ENCODE measurements around the gene PRKCE.

Gene PRKCE

DNA sequence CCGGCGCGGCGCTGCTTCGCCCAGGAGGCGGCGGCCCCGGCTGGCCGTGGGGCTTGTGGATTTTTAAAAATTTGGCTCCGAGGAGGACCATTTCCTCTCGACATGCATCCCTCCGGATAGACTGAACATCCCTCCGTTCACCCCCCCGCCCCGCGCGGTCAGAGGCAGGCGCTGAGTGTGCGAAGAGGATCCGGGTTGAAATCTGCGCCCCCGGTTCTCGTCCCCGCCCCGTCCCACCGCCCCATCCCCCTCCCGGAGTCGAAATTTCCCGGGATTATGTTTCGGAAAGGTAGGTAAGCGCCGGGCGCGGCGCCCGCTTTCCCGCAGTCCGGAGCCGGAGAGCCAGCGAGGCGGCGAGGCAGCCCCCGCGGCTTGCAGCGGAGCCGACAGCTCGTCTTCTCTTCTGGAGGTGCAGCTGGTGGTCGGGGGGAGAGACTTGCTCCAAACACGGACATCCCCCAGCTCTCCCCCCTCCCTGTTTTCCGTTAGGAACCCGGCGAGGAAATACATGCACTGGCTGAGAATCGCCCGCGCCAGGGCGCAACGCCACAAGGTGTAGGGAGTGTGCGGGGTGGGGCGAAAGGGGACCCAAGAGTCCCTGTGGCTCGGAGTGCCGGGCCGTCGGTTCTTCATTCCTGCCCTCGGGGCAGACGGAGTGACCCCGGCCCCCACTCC lies at the start of gene PRKCE:
Gene PRKCE (plus strand): TSS at position 261 of the 675 bp plus-strand sequence.
- DNase-seq (ENCODE audit: low read depth): peak; percentile 29
- H3K4me3 ChIP-seq (ENCODE audit: low read length): peak within 1 kb of the TSS; percentile 80
- TF ChIP-seq, protein P1, sequence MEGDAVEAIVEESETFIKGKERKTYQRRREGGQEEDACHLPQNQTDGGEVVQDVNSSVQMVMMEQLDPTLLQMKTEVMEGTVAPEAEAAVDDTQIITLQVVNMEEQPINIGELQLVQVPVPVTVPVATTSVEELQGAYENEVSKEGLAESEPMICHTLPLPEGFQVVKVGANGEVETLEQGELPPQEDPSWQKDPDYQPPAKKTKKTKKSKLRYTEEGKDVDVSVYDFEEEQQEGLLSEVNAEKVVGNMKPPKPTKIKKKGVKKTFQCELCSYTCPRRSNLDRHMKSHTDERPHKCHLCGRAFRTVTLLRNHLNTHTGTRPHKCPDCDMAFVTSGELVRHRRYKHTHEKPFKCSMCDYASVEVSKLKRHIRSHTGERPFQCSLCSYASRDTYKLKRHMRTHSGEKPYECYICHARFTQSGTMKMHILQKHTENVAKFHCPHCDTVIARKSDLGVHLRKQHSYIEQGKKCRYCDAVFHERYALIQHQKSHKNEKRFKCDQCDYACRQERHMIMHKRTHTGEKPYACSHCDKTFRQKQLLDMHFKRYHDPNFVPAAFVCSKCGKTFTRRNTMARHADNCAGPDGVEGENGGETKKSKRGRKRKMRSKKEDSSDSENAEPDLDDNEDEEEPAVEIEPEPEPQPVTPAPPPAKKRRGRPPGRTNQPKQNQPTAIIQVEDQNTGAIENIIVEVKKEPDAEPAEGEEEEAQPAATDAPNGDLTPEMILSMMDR (IDR thresholded peaks at IDR 0.05; ENCODE audit: insufficient read depth, low read depth, low read length, missing control alignments): no peak

DNA sequence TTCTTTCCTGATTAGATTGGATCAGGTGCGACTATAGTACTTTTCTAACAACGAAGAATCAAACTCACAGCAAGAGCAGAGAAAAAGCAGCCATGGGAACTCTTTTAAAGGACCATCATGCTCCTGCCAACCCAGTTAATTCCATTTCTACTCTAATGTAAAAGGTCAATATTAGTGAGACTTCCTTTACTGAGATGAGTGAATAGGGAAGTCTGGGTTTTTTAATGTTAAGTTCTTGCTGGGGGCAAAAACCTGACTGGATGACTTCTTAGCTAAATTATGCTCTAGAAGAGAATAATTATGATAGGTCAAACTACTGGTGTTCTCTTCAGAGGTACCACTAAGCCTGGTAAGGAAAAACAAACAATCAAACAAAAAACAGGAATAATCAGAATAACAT lies 48.9 kb upstream of the PRKCE start:
- no peak for DNase-seq (ENCODE audit: low read depth)
- TF ChIP-seq, protein P1 (IDR thresholded peaks at IDR 0.05; ENCODE audit: insufficient read depth, low read depth, low read length, missing control alignments): no peak
- no peak overlapping the region for H3K4me3 ChIP-seq (ENCODE audit: low read length)

DNA sequence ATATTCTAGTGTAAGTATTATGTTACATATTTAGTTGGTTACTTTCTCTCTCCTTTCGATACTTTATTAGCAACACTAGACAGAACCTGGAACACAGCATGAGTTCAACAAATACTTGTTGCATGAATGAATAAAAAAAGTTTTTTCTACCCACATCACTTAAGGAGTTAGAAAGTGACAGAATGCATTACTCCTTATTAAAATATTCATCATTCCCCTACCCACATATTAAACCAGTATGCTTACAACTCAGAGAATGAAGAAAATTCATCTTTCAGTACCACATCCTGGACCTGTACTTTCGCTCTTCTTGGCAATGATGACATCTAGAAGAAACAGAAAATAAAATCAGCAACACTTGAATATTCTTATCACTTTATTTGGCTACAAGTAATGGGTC lies 46.4 kb upstream of the PRKCE start:
- DNase-seq (ENCODE audit: low read depth): no peak
- no peak overlapping the region for H3K4me3 ChIP-seq (ENCODE audit: low read length)
- TF ChIP-seq, protein P1 (IDR thresholded peaks at IDR 0.05; ENCODE audit: insufficient read depth, low read depth, low read length, missing control alignments): no peak

DNA sequence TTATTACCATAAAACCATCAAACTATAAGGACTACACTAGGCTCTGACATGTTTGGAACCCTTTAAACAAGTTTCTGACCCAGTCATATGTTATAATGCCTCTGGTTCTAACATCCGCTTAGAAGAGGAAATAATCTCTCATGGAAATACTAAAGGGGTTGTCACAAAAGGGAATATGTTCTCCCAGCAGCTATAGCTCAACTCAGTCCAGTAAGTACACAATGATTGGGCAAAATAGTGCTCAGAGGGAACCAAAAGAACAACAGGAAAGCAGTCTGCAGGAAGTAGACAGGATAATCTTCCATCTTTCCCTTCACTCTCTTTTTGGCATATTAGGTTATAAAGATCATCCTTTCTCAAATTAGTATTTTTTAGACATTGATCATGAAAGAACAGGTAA lies 44.7 kb upstream of the PRKCE start:
- no peak overlapping the region for H3K4me3 ChIP-seq (ENCODE audit: low read length)
- TF ChIP-seq, protein P1 (IDR thresholded peaks at IDR 0.05; ENCODE audit: insufficient read depth, low read depth, low read length, missing control alignments): no peak
- no peak for DNase-seq (ENCODE audit: low read depth)

DNA sequence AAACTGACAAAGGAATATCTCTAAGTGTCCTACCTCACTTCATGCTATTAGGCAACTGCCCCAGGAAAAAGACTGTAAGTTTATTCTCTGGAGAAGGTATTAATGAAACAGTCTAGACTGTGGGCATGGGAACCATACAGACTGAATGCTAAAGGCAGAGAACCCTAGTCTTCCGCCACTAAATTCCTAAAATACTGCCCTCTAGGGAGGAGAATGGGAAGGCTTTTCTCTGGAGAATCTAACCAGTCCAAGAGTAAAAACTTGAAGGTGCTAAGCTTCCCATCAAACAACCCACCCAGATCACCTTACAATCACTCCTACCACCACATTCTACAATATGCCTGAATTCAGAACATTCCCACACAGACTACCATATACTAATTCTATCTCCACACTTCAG lies 43.8 kb upstream of the PRKCE start:
- peak; percentile 43 for DNase-seq (ENCODE audit: low read depth)
- H3K4me3 ChIP-seq (ENCODE audit: low read length): no peak overlapping the region
- TF ChIP-seq, protein P1 (IDR thresholded peaks at IDR 0.05; ENCODE audit: insufficient read depth, low read depth, low read length, missing control alignments): peak; percentile 68

DNA sequence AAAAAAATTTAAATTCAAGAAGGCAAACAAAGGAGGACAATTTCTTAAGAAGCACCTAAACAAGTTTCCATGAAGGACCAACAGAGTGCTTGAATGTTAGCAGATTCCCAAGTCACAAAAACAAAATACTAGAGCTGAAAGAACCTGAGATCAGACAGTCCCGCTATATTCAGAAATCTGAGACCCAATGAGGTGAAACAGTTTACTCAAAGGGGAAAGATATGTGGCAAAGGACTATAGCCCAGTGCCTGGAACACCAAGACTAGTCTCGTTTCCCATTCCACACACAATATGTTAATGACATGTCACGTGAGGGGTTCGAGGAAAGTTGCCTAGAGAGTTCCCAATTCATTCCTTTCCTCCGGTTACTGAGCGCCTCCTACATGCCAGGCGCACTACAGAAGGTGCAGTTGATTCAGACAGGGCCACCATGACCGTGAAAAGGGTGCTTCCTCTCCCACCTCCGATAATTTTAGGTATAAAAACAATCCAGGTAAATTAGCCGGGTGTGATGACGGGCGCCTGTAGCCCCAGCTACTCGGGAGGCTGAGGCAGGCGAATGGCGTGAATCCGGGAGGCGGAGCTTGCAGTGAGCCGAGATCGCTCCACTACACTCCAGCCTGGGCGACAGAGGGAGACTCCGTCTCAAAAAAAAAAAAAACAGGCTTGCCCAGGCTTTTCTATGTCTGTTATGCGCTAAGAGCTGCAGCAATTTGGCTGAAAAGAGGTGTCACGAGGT lies 41.0 kb upstream of the PRKCE start:
- TF ChIP-seq, protein P1 (IDR thresholded peaks at IDR 0.05; ENCODE audit: insufficient read depth, low read depth, low read length, missing control alignments): peak; percentile 46
- DNase-seq (ENCODE audit: low read depth): peak; percentile 68
- H3K4me3 ChIP-seq (ENCODE audit: low read length): peak overlapping the region; percentile 69
